BE2C (cell line): ENCODE results near the gene CHI3L2.

Experiments used
- DNase-seq: peaks from one replicate; pipeline ENCODE4 v3.0.0-alpha.2; 2020
- H3K27me3 ChIP-seq: fragments of 250-450 bp; sonication (Bioruptor Pico); 2 replicates; pipeline ENCODE4 v1.5.1; 2020; ENCODE audit warnings: mild to moderate bottlenecking
- H3K36me3 ChIP-seq: fragments of 250-450 bp; sonication (Bioruptor Pico); 2 replicates; pipeline ENCODE4 v1.5.1; 2020; ENCODE audit warnings: mild to moderate bottlenecking
- H3K4me1 ChIP-seq: fragments of 250-450 bp; sonication (Bioruptor Pico); 2 replicates; pipeline ENCODE4 v1.5.1; 2020
- H3K4me3 ChIP-seq: 2 replicates; pipeline ENCODE4 v1.5.1; 2011; ENCODE audit warnings: low read depth, low read length
- H3K9me3 ChIP-seq: fragments of 250-450 bp; sonication (Bioruptor Pico); 2 replicates; pipeline ENCODE4 v1.5.1; 2020
- TF ChIP-seq, protein P1 (sequence below): IDR thresholded peaks from 2 replicates; pipeline ENCODE4 v1.5.1; 2012; ENCODE audit warnings: mild to moderate bottlenecking, low read depth, low read length

Gene CHI3L2

DNA sequence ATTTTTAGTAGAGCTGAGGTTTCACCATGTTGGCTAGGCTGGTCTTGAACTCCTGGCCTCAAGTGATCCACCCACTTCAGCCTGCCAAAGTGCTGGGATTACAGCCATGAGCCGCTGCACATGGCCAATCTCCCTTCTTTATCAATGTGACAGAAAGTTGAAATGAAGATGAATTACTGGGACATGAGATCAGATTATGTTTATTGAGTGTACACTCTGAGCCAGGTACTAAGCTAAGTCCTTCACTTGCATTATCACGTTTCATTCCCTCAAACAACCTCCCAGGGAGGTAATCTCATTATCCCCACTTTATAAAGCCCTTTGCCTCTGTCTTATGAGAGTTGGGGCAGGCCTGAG lies 6.3 kb upstream of the CHI3L2 start:
- no peak for DNase-seq
- Histone ChIP-seq H3K36me3 (no peaks in the 10 kb centered on the region), H3K4me3 (no peak overlapping the region), H3K27me3 (peaks cover 4% of the 10 kb centered on the region; the same call in 1 of the 2 replicates), H3K4me1 (no peaks in the 10 kb centered on the region), H3K9me3 (no peaks in the 10 kb centered on the region)
- TF ChIP-seq, protein P1, sequence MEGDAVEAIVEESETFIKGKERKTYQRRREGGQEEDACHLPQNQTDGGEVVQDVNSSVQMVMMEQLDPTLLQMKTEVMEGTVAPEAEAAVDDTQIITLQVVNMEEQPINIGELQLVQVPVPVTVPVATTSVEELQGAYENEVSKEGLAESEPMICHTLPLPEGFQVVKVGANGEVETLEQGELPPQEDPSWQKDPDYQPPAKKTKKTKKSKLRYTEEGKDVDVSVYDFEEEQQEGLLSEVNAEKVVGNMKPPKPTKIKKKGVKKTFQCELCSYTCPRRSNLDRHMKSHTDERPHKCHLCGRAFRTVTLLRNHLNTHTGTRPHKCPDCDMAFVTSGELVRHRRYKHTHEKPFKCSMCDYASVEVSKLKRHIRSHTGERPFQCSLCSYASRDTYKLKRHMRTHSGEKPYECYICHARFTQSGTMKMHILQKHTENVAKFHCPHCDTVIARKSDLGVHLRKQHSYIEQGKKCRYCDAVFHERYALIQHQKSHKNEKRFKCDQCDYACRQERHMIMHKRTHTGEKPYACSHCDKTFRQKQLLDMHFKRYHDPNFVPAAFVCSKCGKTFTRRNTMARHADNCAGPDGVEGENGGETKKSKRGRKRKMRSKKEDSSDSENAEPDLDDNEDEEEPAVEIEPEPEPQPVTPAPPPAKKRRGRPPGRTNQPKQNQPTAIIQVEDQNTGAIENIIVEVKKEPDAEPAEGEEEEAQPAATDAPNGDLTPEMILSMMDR = no peak

DNA sequence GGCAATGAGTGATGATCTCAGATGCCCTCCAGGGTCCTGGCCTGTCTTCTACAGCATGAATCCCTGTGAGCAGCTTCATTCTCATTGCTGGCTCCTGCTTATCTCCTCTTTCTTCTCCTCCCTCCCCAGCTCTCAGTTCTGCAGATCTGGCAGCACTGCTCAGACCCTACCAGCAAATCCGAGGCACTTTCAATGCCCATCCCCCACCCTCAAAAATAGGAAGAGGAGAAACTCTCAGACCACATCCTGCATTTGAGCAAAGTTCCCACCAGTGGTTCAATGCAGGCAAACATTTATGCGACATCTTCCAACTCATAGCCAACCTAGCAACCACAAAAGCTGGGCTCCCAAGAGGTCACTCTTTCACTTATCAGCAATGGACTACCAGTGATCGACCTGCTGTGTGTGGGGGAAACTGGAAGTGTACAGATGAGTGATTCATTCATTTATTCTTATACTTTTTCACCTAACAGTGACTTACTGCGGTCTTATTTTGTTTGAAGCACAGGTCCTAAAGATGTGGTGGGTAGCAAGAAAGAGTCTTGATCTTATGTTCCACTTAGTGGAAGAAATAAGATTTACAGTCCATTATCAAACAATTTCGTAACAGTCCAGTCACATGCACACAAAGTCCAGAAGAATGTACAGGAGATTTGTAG lies 5.8 kb upstream of the CHI3L2 start:
- Histone ChIP-seq H3K4me3 (no peak overlapping the region), H3K27me3 (peaks cover 4% of the 10 kb centered on the region; the same call in 1 of the 2 replicates), H3K4me1 (no peaks in the 10 kb centered on the region), H3K36me3 (no peaks in the 10 kb centered on the region), H3K9me3 (no peaks in the 10 kb centered on the region)
- TF ChIP-seq, protein P1 = no peak
- peak; percentile 28 for DNase-seq

DNA sequence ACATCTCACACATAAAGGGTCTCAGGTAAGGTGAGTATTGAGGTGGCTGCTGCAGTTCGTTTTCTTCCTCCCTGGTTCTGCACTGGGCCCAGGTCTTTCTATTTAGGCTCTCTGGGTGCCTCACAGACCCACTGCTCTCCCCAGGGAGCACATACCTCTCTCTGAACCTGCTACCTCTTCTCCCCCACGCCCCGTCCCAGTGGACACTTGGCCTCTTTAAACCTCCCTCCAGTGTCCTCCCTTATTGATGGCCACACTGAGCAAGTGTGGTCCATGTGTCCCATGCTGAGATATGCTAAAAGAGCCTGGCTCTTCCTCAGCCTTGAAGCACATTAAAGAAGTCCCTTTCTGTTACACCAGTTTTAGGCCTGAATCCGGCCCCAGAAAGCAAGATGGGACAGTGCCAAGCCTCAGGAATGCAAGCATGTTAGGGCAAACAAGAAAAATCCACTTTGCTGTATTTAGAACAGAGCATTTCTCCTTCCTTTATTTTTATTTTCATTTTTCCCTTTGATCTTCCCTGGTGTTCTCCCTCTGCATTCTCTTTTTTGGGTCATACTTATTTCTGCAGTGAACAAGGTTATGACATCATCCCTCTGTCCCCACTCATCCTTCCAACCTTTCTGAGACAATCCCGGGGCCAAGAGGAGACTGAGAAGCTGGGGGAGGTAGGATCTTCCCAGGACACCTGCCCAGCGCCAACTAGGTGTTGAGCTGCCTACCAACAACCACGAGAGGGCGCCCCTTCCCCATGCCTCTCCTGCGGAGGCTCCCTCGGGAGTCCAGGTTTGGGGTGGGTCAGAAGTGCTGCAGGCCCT lies 5.0 kb upstream of the CHI3L2 start:
- TF ChIP-seq, protein P1 = peak; percentile 97
- Histone ChIP-seq H3K9me3 (no peaks in the 10 kb centered on the region), H3K4me3 (no peak overlapping the region), H3K27me3 (peaks cover 7% of the 10 kb centered on the region; the same call in 1 of the 2 replicates), H3K36me3 (no peaks in the 10 kb centered on the region), H3K4me1 (no peaks in the 10 kb centered on the region)
- peak; percentile 86 for DNase-seq

DNA sequence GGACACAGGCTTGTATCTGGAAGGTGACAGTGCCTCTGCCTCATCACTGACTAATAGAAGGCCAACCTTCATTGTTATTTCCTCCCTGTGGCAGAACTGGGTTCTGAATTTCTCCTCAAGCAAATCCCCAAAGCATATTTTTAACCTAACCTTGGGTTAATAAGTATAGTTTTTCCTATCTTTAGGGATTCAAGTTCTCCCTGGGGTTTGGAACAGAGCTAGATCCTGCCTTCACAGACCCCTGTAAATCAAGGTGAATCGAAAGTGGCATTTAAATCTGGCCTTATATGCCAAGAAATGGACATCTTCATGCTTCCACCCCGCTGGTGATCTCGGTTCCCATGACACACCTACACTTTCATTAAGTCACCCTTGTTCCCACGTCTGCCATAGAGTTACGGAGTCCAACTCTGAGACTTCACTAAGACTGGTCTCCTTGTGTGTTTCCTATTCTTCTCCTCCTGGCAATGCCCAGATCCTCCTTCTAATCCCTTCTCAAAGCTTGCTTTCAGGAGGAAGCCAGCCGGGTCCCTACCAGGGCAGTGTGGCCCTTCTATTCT lies 4.3 kb upstream of the CHI3L2 start:
- TF ChIP-seq, protein P1 = no peak
- Histone ChIP-seq H3K27me3 (peaks cover 8% of the 10 kb centered on the region; the same call in 1 of the 2 replicates), H3K9me3 (no peaks in the 10 kb centered on the region), H3K4me1 (no peaks in the 10 kb centered on the region), H3K36me3 (no peaks in the 10 kb centered on the region), H3K4me3 (no peak overlapping the region)
- no peak for DNase-seq

DNA sequence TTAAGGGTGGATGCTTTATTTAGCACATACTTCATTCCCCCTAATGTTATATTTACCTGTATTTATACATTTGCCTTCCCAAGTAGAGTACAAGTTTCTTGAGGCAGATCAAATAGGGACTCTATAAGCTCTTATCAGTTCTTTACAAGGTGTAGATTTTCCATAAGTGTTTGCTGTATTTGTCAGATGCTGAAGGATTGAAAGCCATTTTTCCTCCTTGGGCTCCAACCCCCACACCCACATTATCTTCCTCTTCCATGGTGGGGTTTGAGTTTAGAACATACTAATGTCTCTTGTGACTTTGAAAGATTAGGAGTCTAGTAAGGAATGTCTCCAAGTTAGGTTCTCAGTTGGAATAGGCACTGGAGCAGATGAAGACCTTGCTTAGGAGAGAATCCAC lies 2.4 kb upstream of the CHI3L2 start:
- Histone ChIP-seq H3K27me3 (peaks cover 8% of the 10 kb centered on the region; the same call in 1 of the 2 replicates), H3K4me3 (no peak overlapping the region), H3K9me3 (no peaks in the 10 kb centered on the region), H3K36me3 (no peaks in the 10 kb centered on the region), H3K4me1 (no peaks in the 10 kb centered on the region)
- DNase-seq = no peak
- TF ChIP-seq, protein P1 = no peak
